HUDEP-2 (cell line): ENCODE measurements around the gene FAM83G.

Experiments
- DNase-seq, 76 experiments: peaks; one replicate each; lab custom pipeline; 2025; ENCODE audit not compliant: unreplicated experiment in 76 of 76; lab: John Stamatoyannopoulos, UW

FAM83G gene

GRCh38 chr17:18970582-18971480 lies 33.7 kb downstream of the FAM83G start:
- DNase-seq, result no peak

GRCh38 chr17:18968945-18969887 lies 35.3 kb downstream of the FAM83G start:
- DNase-seq, result peak in 50 of 76 experiments; percentile 3 to 71 (median 36)

- no peak for DNase-seq
Observed at GRCh38 chr17:18968345-18968744, 36.2 kb downstream of the FAM83G start.

GRCh38 chr17:18967916-18968315 lies 36.6 kb downstream of the FAM83G start:
- DNase-seq, result no peak

GRCh38 chr17:18966831-18967624 lies 37.5 kb downstream of the FAM83G start:
- DNase-seq, result no peak

GRCh38 chr17:18965530-18966236 lies 38.9 kb downstream of the FAM83G start:
- no peak for DNase-seq

- no peak for DNase-seq
Observed at GRCh38 chr17:18964550-18964949, 40.0 kb downstream of the FAM83G start.

GRCh38 chr17:18964018-18964351 lies 40.6 kb downstream of the FAM83G start:
- no peak for DNase-seq

GRCh38 chr17:18963126-18964017 lies 41.2 kb downstream of the FAM83G start:
- DNase-seq, result no peak

- no peak for DNase-seq
Observed at GRCh38 chr17:18962494-18962815, 42.1 kb downstream of the FAM83G start.

GRCh38 chr17:18961634-18962493 lies 42.7 kb downstream of the FAM83G start:
- DNase-seq, result no peak

- DNase-seq, result peak in 64 of 76 experiments; percentile 1 to 81 (median 54)
Observed at GRCh38 chr17:18960803-18961511, 43.6 kb downstream of the FAM83G start.

- no peak for DNase-seq
Observed at GRCh38 chr17:18960241-18960665, 44.3 kb downstream of the FAM83G start.

- no peak for DNase-seq
Observed at GRCh38 chr17:18959845-18960240, 44.7 kb downstream of the FAM83G start.

- no peak for DNase-seq
Observed at GRCh38 chr17:18959071-18959844, 45.3 kb downstream of the FAM83G start.

- no peak for DNase-seq
Observed at GRCh38 chr17:18958611-18959010, 46.0 kb downstream of the FAM83G start.

- DNase-seq, result no peak
Observed at GRCh38 chr17:18957831-18958230, 46.7 kb downstream of the FAM83G start.
